Peyer's patch (tissue), 4 donors: Measurements from ENCODE around the gene DPPA5. TPM values are rescaled to one million over a fixed set of nuclear protein-coding genes. Genes with fewer than 3 reads are reported as not detected.
"Not testable (repeated sequence)": the region's sequence is repeated elsewhere in the genome, so short reads cannot be mapped to it uniquely, and the experiment has no call there.

Experiments
- DNase-seq, 3 donors: peaks; one replicate each; pipeline ENCODE4 v3.0.0-alpha.2; 2017 to 2019
- H3K27ac ChIP-seq, 4 donors: fragments of 200-600 bp; sonication (generic); one replicate each; pipeline ENCODE4 v1.5.1; 2016 to 2019
- H3K27me3 ChIP-seq, 2 donors: fragments of 200-600 bp; sonication (generic); one replicate each; pipeline ENCODE4 v1.5.1; 2019
- H3K36me3 ChIP-seq, 3 donors: fragments of 200-600 bp; sonication (generic); one replicate each; pipeline ENCODE4 v1.5.1; 2016 to 2019
- H3K4me1 ChIP-seq, 4 donors: fragments of 200-600 bp; sonication (generic); one replicate each; pipeline ENCODE4 v1.5.1; 2016 to 2019
- H3K4me3 ChIP-seq, 4 donors: fragments of 200-600 bp; sonication (generic); 1 replicate in 3 of 4; 2 replicates in 1 of 4; pipeline ENCODE4 v1.5.1; 2016 to 2019; ENCODE audit warnings: mild to moderate bottlenecking in 1 of 4
- H3K9me3 ChIP-seq, 4 donors: fragments of 200-600 bp; sonication (generic); one replicate each; pipeline ENCODE4 v1.5.1; 2016 to 2019; ENCODE audit warnings: mild to moderate bottlenecking in 1 of 4
- POLR2A ChIP-seq, 2 donors: fragments of 450-650 bp; IDR thresholded peaks; one replicate each; pipeline ENCODE4 v1.5.1; 2017; ENCODE audit warnings: antibody characterized with exemption in 2 of 2, mild to moderate bottlenecking in 2 of 2, moderate library complexity in 2 of 2
- total RNA-seq, 4 donors: library from RNA; depleted of rRNA; stranded (reverse); fragments of >200 nt; gene quantifications; one replicate each; pipeline ENCODE4 v1.1.0, GENCODE V29; 2016
- TF ChIP-seq, protein P1 (sequence below), 6 experiments: fragments of 450-650 bp in 4 of 6; fragments of 200-600 bp in 2 of 6; sonication (generic) in 1 of 6; IDR thresholded peaks; one replicate each; pipeline ENCODE4 v1.5.1; 2017 to 2019; ENCODE audit warnings: antibody characterized with exemption in 6 of 6, mild to moderate bottlenecking in 3 of 6, moderate library complexity in 1 of 6

Gene DPPA5
- total RNA-seq, 4 donors from 2014 or later, result not detected

DNA sequence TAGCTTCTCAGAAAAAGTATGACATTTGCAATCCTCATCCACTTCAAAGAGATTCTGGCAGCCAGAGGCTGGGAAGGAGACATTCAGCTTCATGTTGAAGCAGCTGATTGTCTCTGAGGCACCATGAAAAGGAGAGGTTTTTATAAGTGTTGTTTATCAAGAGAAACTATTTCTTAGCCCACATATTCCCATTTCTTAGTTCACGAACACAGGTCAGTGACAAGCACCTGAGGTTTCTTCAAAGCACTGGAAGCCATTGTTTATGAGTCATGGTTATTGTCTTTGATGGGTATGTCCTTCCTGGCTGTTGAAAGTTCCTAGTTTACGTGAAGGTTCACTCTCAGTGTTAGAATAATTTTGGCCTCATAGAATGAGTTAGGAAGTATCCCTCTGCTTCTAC is 37.6 kb upstream of the DPPA5 start:
- H3K27me3 ChIP-seq, result peaks cover 0 to 7% of the 10 kb centered on the region in 2 donors
- no peaks in the 10 kb centered on the region for H3K9me3 ChIP-seq
- H3K27ac ChIP-seq, result no peak overlapping the region
- H3K36me3 ChIP-seq, result no peaks in the 10 kb centered on the region
- H3K4me1 ChIP-seq, result no peaks in the 10 kb centered on the region
- TF ChIP-seq, protein P1, sequence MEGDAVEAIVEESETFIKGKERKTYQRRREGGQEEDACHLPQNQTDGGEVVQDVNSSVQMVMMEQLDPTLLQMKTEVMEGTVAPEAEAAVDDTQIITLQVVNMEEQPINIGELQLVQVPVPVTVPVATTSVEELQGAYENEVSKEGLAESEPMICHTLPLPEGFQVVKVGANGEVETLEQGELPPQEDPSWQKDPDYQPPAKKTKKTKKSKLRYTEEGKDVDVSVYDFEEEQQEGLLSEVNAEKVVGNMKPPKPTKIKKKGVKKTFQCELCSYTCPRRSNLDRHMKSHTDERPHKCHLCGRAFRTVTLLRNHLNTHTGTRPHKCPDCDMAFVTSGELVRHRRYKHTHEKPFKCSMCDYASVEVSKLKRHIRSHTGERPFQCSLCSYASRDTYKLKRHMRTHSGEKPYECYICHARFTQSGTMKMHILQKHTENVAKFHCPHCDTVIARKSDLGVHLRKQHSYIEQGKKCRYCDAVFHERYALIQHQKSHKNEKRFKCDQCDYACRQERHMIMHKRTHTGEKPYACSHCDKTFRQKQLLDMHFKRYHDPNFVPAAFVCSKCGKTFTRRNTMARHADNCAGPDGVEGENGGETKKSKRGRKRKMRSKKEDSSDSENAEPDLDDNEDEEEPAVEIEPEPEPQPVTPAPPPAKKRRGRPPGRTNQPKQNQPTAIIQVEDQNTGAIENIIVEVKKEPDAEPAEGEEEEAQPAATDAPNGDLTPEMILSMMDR (IDR thresholded peaks at IDR 0.05), result no peak
- TF ChIP-seq POLR2A (IDR thresholded peaks at IDR 0.05), result no peak
- no peak for DNase-seq
- H3K4me3 ChIP-seq, result no peak overlapping the region

DNA sequence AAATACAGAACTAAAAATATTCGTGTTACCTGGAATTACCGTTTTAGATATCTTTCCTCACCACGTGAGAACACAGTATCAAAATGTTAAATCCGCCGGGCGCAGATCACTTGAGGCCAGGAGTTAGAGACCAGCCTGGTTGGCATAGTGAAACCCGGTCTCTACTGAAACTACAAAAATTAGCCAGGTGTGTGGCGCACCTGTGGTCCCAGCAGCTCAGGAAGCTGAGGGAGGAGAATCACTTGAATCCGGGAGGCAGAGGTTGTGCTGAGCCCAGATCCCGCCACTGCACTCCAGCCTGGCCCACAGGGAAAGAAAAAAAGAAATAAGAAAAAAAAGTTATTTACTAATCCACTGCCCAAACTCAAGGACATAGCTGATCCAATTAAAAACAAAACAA is 35.8 kb upstream of the DPPA5 start:
- Histone ChIP-seq H3K27me3 (peaks cover 0 to 7% of the 10 kb centered on the region in 2 donors), H3K36me3 (no peaks in the 10 kb centered on the region), H3K9me3 (no peaks in the 10 kb centered on the region), H3K4me3 (no peak overlapping the region), H3K27ac (no peak overlapping the region), H3K4me1 (no peaks in the 10 kb centered on the region)
- TF ChIP-seq, protein P1 (IDR thresholded peaks at IDR 0.05), result no peak
- no peak for TF ChIP-seq POLR2A (IDR thresholded peaks at IDR 0.05)
- DNase-seq, result no peak

DNA sequence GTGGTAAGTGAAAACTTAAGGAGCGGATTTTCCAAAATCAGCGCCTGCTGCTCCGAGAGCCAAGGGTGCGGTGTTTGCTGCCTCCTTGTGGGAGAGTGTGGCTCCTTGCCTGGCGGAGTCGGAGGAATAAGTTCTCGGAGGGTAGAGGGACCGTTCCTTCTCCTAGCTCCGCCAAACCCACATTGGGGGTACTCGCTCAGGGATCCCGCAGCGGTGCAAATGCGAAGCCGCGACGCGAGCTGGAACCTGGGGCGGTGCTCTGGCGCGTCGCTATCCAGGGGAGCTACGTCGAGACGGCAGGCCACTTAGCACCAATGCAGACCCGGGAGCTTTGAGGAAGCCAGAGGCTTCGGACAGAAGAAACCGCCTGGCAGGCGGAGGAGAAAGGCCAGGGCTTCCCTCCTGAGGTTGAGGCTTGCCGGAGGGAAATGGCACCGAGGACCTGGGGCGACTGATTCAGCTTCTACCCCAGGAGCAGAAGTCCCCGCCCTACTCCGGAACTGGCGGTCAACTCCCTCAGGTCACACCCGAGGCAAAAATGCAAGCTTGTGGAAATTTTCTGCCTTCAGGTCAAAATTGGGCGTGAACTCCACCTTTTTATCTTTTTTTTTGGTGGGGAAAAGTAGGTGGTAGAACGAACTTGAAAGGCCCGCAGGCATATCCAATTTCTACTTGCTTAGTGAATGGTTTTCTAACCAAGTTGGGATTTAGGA is 34.9 kb upstream of the DPPA5 start:
- peak; percentile 50 to 79 (median 63) for DNase-seq

DNA sequence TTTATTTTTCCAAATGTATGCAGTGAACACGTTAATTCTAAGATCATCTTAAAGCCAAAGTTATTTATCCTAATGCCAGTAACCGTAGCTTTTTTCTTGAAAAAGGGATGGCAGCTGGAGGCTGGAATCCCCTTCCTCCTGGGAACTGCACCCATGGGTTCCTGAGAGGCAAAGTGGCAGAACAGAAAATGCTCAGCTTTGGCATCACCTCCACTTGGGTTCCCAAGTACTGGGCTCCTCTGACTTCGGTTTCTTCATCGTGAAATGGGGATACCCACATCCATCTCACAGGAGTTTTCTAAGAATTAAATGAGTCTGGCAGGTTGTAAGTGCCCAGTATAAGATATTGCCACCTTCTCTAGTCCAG is 34.3 kb upstream of the DPPA5 start:
- Histone ChIP-seq H3K9me3 (no peaks in the 10 kb centered on the region), H3K27me3 (peaks cover 0 to 7% of the 10 kb centered on the region in 2 donors), H3K4me1 (no peaks in the 10 kb centered on the region), H3K4me3 (peak overlapping the region; percentile 42 to 56 (median 56)), H3K36me3 (no peaks in the 10 kb centered on the region), H3K27ac (peak overlapping the region in 1 of 4 donors; percentile 55)
- no peak for DNase-seq
- no peak for TF ChIP-seq POLR2A (IDR thresholded peaks at IDR 0.05)
- TF ChIP-seq, protein P1 (IDR thresholded peaks at IDR 0.05), result no peak

More for the DNA sequence above, 34.9 kb upstream of the DPPA5 start:
- no peaks in the 10 kb centered on the region for H3K36me3 ChIP-seq
- H3K27me3 ChIP-seq, result peaks cover 0 to 7% of the 10 kb centered on the region in 2 donors
- no peaks in the 10 kb centered on the region for H3K4me1 ChIP-seq
- H3K27ac ChIP-seq, result peak overlapping the region; percentile 3 to 55 (median 28)
- no peaks in the 10 kb centered on the region for H3K9me3 ChIP-seq
- H3K4me3 ChIP-seq, result peak overlapping the region; percentile 42 to 56 (median 56)
- TF ChIP-seq, protein P1 (IDR thresholded peaks at IDR 0.05), result peak in 4 of 6 experiments; percentile 35 to 46 (median 40)
- no peak for TF ChIP-seq POLR2A (IDR thresholded peaks at IDR 0.05)

DNA sequence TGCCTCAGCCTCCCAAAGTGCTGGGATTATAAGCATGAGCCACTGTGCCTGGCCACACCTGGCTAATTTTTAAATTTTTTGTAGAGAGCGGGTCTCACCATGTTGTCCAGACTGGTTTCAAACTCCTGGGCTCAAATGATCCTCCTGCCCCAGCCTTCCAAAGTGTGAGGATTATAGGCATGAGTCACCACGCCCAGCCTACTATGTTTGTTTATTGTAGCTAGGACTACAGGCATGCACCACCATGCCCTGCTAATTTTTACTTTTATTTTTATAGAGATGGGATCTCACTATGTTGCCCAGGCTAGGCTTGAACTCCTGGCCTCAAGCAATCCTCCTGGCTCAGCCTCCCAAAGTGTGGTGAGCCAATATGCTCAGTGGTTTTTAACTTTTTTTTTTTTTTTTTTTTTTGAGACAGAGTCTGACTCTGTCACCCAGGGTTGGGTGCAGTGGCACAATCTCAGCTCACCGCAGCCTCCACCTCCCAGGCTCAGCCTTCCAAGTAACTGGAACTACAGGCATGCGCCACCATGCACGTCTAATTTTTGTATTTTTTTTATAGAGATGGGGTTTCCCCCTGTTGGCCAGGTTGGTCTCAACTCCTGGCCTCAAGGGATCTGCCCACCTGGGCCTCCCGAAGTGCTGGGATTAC is 28.5 kb upstream of the DPPA5 start:
- TF ChIP-seq POLR2A (IDR thresholded peaks at IDR 0.05), result no peak
- TF ChIP-seq, protein P1 (IDR thresholded peaks at IDR 0.05), result no peak
- no peak overlapping the region for H3K4me3 ChIP-seq
- DNase-seq, result no peak
- H3K27me3 ChIP-seq, result no peaks in the 10 kb centered on the region
- H3K27ac ChIP-seq, result no peak overlapping the region
- no peaks in the 10 kb centered on the region for H3K4me1 ChIP-seq
- no peaks in the 10 kb centered on the region for H3K9me3 ChIP-seq
- H3K36me3 ChIP-seq, result no peaks in the 10 kb centered on the region

DNA sequence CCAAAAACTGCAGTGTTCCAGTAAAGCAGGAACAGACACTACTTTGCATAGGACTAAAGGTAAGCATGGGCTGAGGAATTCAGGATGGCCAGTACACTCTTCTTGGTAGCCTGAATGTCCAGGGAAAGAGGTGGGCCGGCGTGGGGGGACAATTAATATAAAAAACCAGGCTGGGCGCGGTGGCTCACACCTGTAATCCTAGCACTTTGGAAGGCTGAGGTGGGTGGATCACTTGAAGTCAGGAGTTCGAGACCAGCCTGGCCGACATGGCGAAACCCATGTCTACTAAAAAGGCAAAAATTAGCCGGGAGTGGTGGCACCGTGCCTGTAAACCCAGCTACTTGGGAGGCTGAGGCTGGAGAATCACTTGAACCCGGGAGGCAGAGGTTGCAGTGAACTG is 27.5 kb upstream of the DPPA5 start:
- not testable (repeated sequence) for H3K27me3 ChIP-seq, H3K4me3 ChIP-seq, H3K4me1 ChIP-seq, DNase-seq, H3K27ac ChIP-seq, H3K9me3 ChIP-seq, H3K36me3 ChIP-seq
